ENCODE results near the gene MYO18A. TPM values are rescaled to one million over a fixed set of nuclear protein-coding genes. Genes with fewer than 3 reads are reported as not detected.

Gene MYO18A
- total RNA-seq, 2 donors from 2014 or later = 49.5 to 51.2 TPM

DNA sequence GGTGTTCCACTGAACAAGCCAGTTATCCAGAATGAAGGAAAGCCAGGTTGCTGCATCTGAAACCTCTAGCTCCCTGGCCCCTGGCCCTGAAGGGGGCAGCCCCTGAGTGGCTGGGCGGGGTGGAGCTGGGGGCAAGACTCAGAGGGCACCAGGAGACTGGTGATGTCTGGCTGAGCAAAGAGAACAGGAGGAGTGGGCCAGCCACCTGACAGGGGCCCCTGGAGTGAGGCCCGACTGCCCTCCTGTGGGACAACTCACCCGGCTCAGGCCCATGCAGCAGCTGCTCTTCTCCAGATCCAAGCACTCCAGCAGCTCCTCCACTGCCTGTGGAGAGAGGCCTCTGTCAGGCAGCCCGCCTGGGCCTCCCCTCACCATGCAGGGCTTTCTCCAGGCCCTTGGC, 76.9 kb downstream of the MYO18A start:
- Mint-ChIP-seq H3K27me3 (ENCODE audit: low read depth) (no peaks in the 10 kb centered on the region), H3K4me3 (no peak overlapping the region), H3K36me3 (ENCODE audit: insufficient read depth in 2 of 2) (peaks cover 0 to 2% of the 10 kb centered on the region in 2 donors), H3K27ac (no peak overlapping the region), H3K9me3 (no peaks in the 10 kb centered on the region), H3K4me1 (ENCODE audit: low read depth) (peaks cover 11% of the 10 kb centered on the region)
- ATAC-seq (replicated peaks in 1 of 2) (no peak), DNase-seq (no peak)

DNA sequence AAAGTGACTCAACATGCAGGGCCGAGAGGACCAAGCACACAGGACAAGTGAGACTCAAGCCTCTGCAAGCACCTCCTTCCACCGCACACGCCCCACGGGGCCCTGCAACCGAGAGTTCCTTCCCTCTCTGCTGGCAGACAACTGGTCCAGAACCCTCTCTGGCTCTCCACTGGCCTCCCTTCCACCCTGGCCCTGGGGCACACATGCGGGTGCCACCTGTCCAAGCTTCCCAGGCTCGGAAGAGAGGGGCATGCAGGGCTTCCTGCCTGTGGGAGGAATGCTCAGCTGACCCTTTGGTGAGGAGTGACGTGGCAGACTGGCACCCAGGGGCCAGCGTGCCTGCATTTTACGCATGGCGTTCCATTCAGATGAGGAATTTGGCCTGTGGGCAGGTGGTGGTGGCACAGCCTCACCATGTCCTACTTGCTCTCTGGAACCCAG, 77.4 kb downstream of the MYO18A start:
- Mint-ChIP-seq H3K36me3 (ENCODE audit: insufficient read depth in 2 of 2) (peaks cover 0 to 2% of the 10 kb centered on the region in 2 donors), H3K27me3 (ENCODE audit: low read depth) (no peaks in the 10 kb centered on the region), H3K27ac (no peak overlapping the region), H3K9me3 (no peaks in the 10 kb centered on the region), H3K4me3 (no peak overlapping the region), H3K4me1 (ENCODE audit: low read depth) (peaks cover 11% of the 10 kb centered on the region)
- no peak for DNase-seq
- no peak for ATAC-seq (replicated peaks in 1 of 2)

DNA sequence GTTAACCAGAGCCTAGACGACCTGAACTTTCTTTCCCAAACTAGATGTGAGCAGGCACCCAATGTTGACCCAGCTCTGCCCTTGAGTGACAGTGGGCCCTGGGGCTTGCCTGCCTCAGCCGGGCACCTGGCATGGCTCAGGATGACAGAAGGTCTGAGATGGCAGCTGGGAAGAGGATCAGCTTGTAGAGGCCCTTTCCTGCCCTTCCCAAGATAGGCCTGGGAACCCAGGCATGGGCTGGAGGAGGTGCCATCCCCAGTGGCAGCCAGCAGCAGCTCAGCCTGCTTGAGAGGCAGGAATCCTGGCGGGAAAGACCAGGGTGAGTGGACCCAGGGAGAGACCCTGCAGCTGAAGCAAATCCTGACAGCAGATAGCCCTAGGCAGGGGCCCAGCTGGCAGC, 78.2 kb downstream of the MYO18A start:
- ATAC-seq (replicated peaks in 1 of 2) = no peak
- no peaks in the 10 kb centered on the region for H3K9me3 Mint-ChIP-seq
- peaks cover 0 to 2% of the 10 kb centered on the region in 2 donors for H3K36me3 Mint-ChIP-seq (ENCODE audit: insufficient read depth in 2 of 2)
- H3K27ac Mint-ChIP-seq = no peak overlapping the region
- H3K4me3 Mint-ChIP-seq = no peak overlapping the region
- H3K4me1 Mint-ChIP-seq (ENCODE audit: low read depth) = peaks cover 11% of the 10 kb centered on the region
- no peaks in the 10 kb centered on the region for H3K27me3 Mint-ChIP-seq (ENCODE audit: low read depth)
- no peak for DNase-seq

DNA sequence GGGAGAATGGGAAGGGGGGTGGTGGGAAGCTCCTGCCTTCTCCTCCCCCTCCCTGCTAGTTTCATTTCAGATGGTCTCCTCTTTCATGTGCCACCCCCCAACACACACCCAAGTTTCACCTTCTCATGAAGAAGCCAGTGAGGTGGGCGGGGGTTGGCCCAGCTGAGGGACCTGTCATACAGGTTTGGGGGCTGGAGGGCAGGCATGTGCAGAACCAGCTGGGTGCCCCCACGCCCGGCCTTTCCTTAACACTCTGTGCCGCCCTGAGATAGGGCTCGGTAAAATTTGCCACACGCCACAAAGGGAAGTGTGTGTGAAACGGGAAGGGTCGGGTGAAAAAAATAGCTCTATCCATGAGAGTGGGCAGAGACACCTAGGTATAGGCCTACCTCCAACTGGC, 79.9 kb downstream of the MYO18A start:
- DNase-seq (no peak), ATAC-seq (replicated peaks in 1 of 2) (no peak)
- Mint-ChIP-seq H3K27me3 (ENCODE audit: low read depth) (no peaks in the 10 kb centered on the region), H3K9me3 (no peaks in the 10 kb centered on the region), H3K36me3 (ENCODE audit: insufficient read depth in 2 of 2) (peaks cover 0 to 2% of the 10 kb centered on the region in 2 donors), H3K4me3 (no peak overlapping the region), H3K4me1 (ENCODE audit: low read depth) (peaks cover 11% of the 10 kb centered on the region), H3K27ac (no peak overlapping the region)

DNA sequence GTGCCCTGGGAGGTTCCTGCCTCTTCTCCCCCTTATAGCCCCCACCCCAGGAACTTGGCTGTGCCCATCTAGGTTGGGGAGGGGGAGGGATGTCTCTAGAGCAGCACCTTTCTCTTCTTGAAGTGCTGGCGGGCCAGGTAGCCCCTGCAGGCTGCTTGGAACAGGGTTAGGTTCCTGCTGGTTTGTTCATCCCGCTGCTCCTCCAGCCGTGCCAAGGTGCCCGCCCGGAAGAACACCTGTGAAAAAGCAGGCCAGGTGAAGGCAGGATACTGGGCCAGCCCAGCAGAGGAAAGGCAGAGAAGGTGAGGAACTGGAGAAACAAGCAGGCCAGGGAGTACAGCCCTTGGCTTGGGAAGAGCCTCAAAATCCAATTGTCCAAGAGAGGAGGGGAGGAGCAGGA, 80.7 kb downstream of the MYO18A start:
- no peak for DNase-seq
- Mint-ChIP-seq H3K4me3 (no peak overlapping the region), H3K36me3 (ENCODE audit: insufficient read depth in 2 of 2) (peaks cover 0 to 2% of the 10 kb centered on the region in 2 donors), H3K9me3 (no peaks in the 10 kb centered on the region), H3K4me1 (ENCODE audit: low read depth) (peaks cover 11% of the 10 kb centered on the region), H3K27me3 (ENCODE audit: low read depth) (no peaks in the 10 kb centered on the region), H3K27ac (no peak overlapping the region)
- ATAC-seq (replicated peaks in 1 of 2) = no peak

DNA sequence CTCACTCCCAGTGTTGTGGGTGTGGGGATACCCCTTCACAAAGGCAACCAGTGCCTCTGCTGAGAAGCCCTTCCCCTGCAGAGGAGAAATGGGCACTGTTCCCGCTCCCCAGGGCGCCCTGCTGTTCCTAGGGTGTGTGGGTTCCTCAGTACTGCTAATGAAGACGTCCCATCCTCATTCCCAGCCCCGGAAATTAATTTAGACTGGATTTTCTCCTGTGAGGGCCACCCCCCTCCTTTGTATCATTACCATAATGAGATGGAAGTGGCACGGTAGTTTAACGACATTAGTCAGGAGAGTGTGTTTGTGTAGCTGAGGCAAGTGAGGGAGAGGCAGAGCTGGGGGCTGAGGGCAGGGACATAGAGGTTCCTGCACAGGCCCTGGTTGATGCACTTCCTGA, 84.1 kb downstream of the MYO18A start:
- Mint-ChIP-seq H3K27me3 (ENCODE audit: low read depth) (no peaks in the 10 kb centered on the region), H3K27ac (no peak overlapping the region), H3K9me3 (no peaks in the 10 kb centered on the region), H3K4me1 (ENCODE audit: low read depth) (peaks cover 11% of the 10 kb centered on the region), H3K4me3 (no peak overlapping the region), H3K36me3 (ENCODE audit: insufficient read depth in 2 of 2) (no peaks in the 10 kb centered on the region)
- ATAC-seq (replicated peaks in 1 of 2) (no peak), DNase-seq (no peak)

DNA sequence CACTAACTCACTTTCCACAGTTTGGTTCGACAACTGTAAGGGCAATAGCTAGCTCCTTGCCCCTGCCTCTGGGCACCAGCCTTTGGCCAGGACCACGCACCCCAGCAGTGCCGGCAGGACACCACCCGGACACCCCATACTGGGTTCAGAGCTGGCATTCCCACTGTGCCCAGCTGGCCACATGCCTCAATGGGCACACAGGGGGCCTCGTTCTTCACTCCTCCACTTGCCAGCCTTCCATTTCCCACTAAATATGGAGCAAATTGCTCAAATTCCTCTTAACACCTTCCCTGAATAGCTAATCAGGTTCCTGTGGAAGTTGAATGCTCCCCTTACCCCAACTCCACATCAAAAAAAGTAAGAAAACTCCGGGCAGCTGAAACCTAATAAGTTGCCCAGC, 84.8 kb downstream of the MYO18A start:
- Mint-ChIP-seq H3K27ac (no peak overlapping the region), H3K27me3 (ENCODE audit: low read depth) (no peaks in the 10 kb centered on the region), H3K4me3 (no peak overlapping the region), H3K36me3 (ENCODE audit: insufficient read depth in 2 of 2) (no peaks in the 10 kb centered on the region), H3K9me3 (no peaks in the 10 kb centered on the region), H3K4me1 (ENCODE audit: low read depth) (peaks cover 9% of the 10 kb centered on the region)
- ATAC-seq (replicated peaks in 1 of 2) (no peak), DNase-seq (no peak)

DNA sequence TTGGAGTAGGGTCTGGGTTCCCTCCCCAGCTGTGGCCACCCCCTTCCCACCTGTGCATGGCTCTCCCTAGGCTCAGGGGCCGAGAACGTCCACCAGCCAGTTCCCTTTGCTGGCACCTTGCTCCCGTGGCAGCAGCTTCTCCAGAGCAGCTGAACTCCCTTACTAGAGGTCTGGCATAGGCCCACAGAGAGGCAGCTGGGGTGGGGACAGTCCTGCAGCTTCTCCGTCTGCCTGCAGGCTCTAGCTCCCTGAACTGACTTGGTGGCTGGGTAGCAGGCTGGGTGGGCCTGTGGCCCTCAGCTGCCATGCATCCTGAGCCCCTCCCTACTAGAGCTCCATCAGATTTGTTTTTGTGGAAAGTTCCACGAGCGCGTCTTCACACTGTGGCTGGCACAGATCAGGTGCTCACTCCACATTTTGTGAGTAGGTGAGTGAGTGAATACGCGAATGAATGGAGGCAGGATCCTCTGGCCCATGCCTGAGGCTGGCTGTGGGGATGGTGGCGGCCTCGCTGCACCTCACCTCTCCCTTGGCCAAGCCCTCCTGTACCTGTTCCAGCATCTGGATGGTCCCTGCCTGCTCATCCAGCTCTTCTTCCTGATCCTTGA, 86.0 kb downstream of the MYO18A start:
- H3K36me3 Mint-ChIP-seq (ENCODE audit: insufficient read depth in 2 of 2) = no peaks in the 10 kb centered on the region
- H3K4me1 Mint-ChIP-seq (ENCODE audit: low read depth) = no peaks in the 10 kb centered on the region
- H3K9me3 Mint-ChIP-seq = no peaks in the 10 kb centered on the region
- no peaks in the 10 kb centered on the region for H3K27me3 Mint-ChIP-seq (ENCODE audit: low read depth)
- H3K4me3 Mint-ChIP-seq = no peak overlapping the region
- no peak overlapping the region for H3K27ac Mint-ChIP-seq
- DNase-seq (no peak), ATAC-seq (replicated peaks in 1 of 2) (no peak)

DNA sequence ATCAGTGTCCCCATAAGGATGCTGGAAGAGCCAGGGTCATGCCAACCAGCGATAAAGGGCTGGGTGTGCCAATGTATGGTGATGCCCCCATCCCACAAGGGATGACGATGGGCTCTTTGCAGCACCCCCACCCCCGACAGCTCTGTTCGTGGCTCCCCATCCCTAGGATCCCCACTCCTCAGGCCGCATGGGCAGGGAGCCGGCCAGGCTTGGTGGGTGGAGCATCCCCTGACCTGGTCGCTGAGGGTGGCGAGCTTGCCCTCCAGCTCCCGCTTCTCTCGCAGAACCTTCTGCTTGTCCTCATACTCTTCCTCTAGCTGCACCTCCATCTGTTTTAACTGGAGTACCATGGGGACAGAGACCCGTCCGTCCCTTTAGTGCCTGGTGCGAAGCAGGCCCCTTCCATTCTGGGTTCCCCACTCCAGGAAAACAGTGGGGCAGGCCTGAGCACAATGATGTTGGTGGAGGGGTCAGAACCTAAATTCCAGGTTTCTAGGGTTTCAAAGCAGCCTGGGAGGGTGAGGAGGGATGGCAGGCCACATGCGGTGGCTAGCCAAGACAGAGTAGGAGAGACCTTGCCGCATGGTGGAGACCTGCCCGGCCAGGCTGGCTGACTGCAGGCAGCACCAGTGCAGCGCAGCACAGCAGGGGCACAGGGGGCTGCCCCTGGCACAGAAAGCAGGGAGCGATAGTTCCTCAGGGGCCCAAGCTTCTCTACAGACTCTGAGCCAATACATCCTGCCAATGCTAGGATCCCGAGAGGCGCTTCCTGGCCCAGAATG, 86.9 kb downstream of the MYO18A start:
- Mint-ChIP-seq H3K4me1 (ENCODE audit: low read depth) (no peaks in the 10 kb centered on the region), H3K36me3 (ENCODE audit: insufficient read depth in 2 of 2) (peaks cover 0 to 3% of the 10 kb centered on the region in 2 donors), H3K27me3 (ENCODE audit: low read depth) (no peaks in the 10 kb centered on the region), H3K4me3 (no peak overlapping the region), H3K27ac (no peak overlapping the region), H3K9me3 (no peaks in the 10 kb centered on the region)
- DNase-seq = no peak
- ATAC-seq (replicated peaks in 1 of 2) = no peak

DNA sequence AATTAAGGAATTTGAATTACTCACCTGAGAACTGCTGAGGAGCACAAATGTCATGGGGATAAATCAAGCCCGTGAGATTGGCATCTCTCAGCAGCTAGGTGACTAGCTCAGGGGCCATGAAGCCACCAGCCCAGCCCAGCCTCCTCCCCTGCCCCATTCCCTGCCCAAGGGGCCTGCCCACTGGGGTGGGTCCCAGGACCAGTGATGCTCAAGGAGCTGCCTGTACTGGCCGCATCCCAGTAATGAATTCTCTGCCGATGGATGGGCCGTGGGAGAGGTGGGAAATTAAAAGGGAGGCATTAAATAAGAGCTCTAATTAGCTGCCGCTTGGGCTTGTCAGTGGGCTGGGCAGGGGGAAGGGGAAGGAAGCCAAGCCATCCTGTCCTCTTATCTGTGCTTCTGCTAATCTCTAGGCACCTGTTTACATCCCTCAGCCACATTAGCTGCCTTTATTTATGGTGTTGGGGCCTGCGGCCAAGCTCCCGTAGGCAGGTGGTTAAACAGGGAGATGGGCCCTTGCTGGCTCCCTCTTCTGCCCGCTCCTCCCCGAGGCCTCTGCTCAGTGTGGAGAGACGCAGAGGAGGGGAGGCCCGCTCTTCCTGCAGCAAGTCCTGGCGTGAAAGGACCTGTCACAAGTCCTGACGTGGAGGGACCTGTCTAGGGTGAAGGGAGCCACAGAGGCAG, 88.5 kb downstream of the MYO18A start:
- no peak for DNase-seq
- no peaks in the 10 kb centered on the region for H3K9me3 Mint-ChIP-seq
- H3K36me3 Mint-ChIP-seq (ENCODE audit: insufficient read depth in 2 of 2) = peaks cover 0 to 6% of the 10 kb centered on the region in 2 donors
- H3K4me1 Mint-ChIP-seq (ENCODE audit: low read depth) = no peaks in the 10 kb centered on the region
- no peaks in the 10 kb centered on the region for H3K27me3 Mint-ChIP-seq (ENCODE audit: low read depth)
- no peak for ATAC-seq (replicated peaks in 1 of 2)
- H3K4me3 Mint-ChIP-seq = no peak overlapping the region
- no peak overlapping the region for H3K27ac Mint-ChIP-seq

DNA sequence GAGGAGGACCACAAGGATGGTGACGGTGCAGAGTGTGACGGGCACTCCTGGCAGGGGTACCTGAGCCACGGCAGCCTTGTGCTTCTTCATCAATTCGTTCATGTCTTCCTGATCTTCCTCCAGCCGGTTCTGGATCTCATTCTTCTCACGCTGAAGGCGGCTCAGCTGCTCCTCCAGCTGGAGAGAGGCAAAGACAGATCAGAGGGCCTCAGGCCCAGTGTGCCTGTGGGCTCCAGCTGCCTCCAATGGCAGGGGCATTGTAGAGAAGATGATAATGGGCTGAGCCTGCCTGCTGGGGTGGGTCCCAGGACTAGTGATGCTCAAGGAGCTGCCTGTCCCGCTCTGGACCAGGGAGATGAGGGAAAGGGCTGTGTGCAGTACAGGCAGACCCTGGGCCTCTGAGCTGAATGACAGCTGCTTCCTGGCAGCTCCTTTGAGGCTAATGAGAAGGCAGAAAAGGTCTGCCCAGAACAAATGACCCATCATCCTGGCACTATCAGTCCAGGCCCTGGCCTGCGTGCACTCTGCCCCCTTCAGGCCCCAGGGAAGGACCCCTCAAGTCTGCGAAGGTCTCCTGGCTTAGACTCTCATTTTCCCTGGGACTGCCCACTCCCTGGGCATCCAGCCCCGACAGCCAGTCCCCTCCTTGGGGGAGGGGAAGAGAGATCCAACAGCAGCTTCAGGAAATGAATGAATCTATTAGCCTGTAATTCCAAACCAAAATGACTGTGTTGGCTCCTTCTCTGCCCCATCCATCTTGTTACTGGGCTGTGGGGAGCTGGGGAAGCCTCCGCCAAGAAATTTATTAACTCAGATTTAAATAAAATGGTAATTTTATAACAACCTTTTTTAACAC, 89.2 kb downstream of the MYO18A start:
- Mint-ChIP-seq H3K9me3 (no peaks in the 10 kb centered on the region), H3K27ac (no peak overlapping the region), H3K36me3 (ENCODE audit: insufficient read depth in 2 of 2) (peaks cover 2 to 6% of the 10 kb centered on the region in 2 donors)

DNA sequence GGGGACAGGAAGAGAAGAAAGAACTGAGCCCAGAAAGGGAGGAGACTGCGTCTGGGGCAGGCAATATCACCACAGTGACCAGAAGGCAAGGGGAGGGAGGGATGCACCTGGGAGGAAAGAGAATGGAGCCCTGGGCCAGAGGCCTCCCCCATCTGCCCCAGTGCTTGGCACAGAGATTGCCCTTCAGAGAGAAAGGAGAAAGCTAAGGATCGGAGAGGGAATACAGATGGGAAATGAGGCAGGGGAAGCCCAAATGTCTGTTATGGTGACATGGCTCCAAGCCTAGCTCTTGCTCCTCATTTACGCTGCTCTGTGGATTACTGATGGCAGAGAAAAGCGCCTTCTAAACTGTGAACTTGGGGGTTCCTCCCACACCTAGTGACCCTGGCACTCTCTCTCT, 90.1 kb downstream of the MYO18A start:
- DNase-seq = no peak
- no peaks in the 10 kb centered on the region for H3K27me3 Mint-ChIP-seq (ENCODE audit: low read depth)
- H3K9me3 Mint-ChIP-seq = no peaks in the 10 kb centered on the region
- no peak overlapping the region for H3K4me3 Mint-ChIP-seq
- H3K27ac Mint-ChIP-seq = no peak overlapping the region
- H3K36me3 Mint-ChIP-seq (ENCODE audit: insufficient read depth in 2 of 2) = peaks cover 2 to 6% of the 10 kb centered on the region in 2 donors
- ATAC-seq (replicated peaks in 1 of 2) = no peak
- H3K4me1 Mint-ChIP-seq (ENCODE audit: low read depth) = no peaks in the 10 kb centered on the region

More for the DNA sequence above, 89.2 kb downstream of the MYO18A start:
- Mint-ChIP-seq H3K27me3 (ENCODE audit: low read depth) (no peaks in the 10 kb centered on the region), H3K4me1 (ENCODE audit: low read depth) (no peaks in the 10 kb centered on the region), H3K4me3 (no peak overlapping the region)
- ATAC-seq (replicated peaks in 1 of 2) = no peak
- no peak for DNase-seq

DNA sequence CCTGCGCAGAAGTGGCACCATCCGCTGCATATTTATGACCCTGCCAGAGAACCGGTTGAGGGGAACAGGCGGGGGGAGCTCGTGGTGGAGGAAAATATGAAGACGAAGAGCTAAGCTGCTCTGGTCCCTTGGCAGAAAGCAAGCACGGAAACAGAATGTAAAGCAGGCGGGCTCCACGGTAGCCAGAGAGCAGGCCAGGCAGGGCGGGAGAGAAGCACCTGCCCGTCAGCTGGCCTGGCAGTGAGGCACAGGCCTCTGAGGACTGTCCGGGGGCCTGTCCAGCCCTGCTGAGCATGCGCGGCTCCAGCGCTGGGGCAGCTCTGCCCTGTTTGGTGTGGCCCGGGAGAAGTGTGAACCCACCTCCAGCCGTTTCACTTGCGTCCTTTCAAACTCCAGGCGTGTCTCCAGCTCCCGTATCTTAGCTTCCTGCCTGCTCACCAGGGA, 90.6 kb downstream of the MYO18A start:
- Mint-ChIP-seq H3K27me3 (ENCODE audit: low read depth) (no peaks in the 10 kb centered on the region), H3K36me3 (ENCODE audit: insufficient read depth in 2 of 2) (peaks cover 2 to 6% of the 10 kb centered on the region in 2 donors), H3K27ac (no peak overlapping the region)

More for the DNA sequence above, 90.6 kb downstream of the MYO18A start:
- no peaks in the 10 kb centered on the region for H3K4me1 Mint-ChIP-seq (ENCODE audit: low read depth)
- DNase-seq (no peak), ATAC-seq (replicated peaks in 1 of 2) (no peak)
- no peak overlapping the region for H3K4me3 Mint-ChIP-seq
- no peaks in the 10 kb centered on the region for H3K9me3 Mint-ChIP-seq
